ENCODE results near the gene ASB2.

ASB2 gene

DNA sequence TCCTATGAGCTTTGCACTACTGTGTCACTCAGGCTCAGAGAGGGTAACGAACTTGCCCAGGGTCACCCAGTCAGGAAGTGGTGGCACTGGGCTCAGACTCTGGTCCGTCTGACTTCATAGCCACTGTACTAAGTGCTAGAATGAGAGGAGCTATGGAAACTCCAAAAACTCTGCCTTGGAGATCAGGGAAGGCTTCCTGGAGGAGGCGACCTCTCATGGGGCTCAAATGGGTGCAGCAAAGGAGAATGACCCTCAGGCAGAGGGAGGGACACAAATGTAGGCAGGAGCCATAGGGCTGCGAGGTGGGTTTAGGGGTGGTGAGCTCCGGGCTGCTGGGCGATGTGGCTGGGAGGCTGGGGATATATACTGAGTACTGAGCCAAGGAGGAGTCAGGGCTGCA, 23.9 kb upstream of the ASB2 start:
- DNase-seq = no peak

DNA sequence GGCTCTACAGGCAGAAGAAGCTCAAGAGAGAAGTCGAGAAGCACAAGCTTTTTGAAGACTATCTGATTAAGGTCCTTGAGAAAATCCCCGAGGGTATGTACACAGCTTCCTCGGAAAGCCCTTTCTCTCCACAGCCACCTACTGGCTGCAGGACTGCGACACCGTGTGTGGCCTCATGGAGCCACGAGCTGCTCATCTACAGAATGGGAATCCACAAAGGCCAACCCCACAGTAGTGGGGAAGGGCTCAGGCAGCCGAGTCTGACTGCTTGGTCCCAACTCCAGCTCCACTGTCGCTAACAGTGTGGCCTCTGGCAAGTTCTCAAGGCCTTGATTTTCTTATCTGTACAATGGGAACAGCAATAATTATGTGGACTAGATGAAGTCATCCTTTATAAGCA, 23.2 kb upstream of the ASB2 start:
- DNase-seq = no peak

DNA sequence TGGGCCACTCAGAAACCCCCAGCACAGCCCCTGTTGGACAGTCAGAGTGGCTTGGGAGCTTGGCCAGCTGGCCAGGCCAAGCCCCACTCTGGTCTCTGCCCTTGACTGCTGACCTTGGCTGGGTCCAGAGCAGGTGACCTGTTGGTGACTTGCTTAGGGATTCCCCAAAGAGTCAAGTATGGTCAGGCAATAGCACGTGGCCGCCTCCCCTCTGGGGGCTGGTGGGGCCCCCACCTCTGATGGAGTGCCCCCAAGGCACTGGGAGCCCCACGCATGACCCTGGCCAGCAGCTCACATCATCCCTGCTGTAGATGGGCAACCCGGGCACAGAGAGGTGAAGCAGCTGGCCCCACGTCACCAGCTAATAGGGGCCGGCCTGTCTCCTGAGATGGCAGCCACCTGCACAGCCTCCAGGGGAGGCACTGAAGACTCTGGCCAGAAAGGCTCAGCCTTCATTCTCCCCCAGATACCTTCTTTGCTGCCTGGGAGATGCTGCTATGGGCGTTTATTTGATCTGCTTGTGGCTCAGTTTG, 22.6 kb upstream of the ASB2 start:
- no peak for DNase-seq

DNA sequence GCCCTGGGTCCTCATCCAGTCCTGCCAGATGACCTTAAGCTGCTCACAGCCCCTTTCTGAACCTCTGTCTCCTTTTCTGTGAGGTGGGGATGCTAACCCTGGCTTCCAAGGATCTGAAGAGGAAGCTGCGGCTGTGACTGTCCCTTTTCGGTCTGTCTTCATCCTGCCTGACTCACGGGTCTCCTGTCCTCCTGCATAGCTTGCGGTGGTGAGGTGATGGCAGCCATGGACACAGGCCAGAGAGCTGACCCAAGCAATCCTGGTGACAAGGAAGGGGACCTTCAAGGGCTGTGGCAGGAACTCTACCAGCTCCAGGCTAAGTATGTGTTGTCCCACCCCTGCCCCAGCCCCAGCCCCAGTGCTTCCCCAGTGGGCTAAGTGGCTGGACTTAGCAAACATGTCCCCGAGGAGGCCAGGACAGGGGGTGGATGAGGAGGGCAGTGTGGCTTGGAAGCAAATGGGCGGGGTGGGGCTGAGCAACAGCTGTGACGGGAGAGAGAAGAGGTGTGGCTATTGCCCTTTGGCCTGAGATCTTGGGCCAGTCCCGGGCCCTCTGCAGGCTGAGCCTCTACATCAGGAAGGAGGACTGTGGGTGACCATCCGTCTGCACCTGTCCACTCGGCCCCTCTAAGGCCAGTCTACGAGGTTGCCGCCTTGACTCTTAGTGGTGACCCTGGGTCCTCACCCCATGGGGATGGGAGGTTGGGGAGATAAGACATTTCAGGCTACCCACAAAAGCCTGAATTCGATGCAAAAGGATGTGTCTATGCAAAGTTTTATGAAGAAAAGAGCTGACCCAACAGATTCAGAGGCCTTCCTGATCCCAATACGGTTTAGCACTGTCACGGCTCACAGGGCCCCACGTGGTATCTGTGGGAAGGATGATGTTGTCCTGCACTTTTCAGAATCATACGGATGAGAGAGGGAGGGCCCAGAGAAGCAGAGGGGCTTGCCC, 21.8 kb upstream of the ASB2 start:
- no peak for DNase-seq

DNA sequence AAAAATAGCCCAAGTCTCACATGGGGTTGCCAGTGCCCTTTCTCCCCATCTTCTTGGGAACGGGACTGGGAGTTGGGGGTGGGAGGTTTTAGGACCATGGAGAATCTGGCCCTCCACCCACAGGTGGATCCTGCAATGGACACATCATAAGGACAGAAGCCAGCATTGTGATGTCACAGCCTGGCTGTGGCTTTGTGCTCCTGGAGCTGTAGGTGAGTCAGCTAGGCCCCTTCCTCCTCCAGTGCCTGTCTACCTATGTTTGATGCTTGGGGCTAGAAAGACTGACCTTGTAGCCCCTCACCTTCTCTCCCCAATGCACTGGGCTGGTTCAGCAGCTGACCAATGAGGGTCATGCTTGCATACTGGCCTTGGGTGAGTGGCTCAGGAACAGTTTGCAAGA, 20.7 kb upstream of the ASB2 start, which contains the start of gene CCDC197:
Gene CCDC197, plus strand, starts transcription at position 220 of the 400 bp plus-strand sequence. CDS start 831 bp downstream, outside the sequence.
- DNase-seq = no peak

DNA sequence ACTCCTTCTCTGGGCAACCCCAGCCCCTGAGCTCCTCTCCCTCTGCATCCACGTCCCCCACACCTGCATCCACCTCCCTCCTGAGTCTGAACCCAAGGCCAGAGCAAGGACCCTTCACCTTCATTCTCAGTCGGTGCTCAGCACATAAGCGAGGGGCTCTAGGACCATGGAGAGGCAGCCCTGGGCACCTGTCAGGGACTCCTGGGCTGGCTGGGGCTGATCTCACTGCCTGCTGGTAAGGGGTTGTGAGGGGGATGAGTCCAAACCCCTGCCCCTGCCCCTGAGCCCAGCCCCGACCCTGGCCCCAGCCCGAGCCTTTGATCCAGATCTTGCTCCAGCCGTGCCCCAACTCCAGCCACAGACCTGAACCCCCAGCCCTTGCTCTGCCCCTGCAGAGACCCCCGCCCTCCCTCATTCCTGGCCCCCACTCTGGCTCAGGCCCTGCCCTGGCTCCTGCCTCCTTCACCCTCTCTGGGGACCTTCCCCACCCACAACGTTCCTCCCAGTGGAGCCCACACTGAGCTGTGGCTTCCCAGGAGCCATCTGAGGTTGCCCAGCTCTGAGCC, 19.8 kb upstream of the ASB2 start:
- no peak for DNase-seq

DNA sequence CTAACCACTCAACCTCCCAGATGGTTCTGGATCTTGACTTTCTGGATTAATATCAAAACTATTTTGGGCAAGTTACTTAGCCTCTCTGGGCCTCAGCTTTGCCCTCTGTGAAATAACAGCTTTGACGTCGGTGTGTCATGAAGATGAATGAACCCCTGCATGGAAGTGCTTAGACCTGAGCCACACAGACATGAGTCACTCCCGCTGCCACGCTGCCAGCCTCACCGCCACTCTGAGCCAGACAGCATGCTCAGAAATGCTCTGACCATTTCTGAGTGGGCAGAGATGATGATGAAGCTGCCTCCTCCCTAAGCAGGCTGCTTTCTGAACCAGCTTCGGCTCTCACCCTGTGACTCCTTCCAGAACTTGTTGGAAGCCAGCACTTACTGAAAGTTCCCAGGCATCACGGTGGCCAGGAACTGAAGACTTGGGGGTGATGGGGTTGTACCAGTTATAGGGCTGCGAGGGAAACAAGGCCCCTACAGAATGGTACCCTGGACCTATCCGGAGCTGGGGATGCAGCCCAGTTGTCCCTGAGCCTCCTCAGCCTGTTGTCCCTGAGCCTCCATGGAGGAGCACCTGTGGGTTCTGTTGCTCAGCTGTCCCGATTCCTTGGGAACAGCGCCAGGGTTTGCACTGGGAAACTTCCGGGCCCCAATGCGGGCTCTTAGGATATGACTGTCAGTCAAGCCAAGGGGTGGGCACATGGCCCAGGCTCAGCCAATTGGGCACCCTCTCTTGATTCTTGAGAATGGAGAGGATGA, 18.7 kb upstream of the ASB2 start:
- DNase-seq = no peak

DNA sequence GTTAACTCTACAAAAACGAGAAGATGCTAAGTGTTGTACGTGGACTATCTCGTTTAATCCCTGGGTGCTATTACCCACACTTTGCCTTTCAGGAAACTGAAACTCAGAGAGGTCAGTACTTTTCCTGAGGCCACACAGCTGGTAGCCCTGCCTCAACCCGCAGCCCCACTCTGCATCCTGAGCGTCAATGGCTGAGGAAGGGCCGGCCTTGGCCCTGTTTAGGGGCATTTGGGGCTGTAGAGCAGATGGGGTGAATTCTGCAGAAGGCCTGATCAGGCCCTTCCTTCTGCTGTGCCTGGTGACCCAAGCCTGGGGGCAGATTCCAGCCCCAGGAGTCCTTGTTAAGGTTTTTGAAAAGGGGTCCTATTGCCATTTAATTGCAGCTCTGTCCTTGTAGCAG, 17.0 kb upstream of the ASB2 start:
- no peak for DNase-seq

DNA sequence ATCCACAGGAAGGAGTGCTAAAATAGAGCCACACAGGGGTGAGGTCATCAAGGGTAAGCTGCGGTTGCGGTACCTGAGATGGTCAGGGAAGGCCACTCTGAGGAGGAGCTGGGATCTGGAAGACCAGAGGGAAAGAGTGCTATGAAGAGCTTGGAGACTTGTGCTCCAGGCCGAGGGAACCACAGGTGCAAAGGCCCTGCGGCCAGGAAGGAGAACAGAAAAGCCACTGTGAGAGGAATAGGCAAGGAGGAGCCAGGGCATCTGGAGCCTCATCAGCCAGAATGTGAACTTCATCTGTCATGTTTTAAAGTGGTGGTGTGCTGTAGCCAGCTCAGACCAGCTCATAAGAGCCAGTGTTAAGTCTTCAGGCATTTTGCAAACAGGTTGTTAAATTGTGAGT, 15.3 kb upstream of the ASB2 start:
- no peak for DNase-seq

DNA sequence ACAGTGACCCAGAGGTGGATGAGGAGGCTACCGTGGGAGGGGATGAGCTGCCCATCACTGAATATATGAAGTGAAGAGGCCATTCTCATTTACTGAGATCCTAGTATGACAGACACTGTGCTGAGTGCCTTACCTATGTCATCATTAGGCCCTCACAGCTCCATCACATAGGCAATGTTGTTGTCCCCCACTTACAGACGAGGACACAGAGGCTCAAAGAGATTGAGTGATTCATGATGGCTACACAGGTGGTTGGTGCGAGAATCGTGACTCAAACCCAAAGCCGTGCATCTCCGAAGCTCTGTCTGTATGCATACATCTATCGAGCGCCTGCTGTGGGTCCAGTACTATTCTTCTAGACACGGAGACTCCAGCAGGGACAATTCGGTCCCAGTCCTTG, 14.8 kb upstream of the ASB2 start:
- no peak for DNase-seq

DNA sequence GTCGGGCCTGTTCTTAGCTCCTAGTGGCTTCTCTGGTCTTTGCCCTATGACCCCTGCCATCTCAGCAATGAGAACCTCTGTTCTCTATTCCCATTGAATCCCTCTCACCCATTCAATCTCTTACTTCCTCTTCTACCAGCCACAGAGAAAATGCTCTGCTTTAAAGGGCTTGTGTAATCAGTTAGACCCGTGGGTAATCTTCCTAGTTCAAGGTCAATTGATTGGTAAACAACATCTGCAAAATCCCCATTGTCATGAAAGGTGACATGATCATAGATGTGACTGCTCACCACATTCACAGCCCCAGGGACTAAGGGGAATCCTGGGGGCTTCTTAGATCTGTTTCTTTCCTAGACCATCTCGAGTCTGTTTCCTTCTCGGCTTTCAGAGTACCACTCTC, 13.6 kb upstream of the ASB2 start:
- DNase-seq = no peak

DNA sequence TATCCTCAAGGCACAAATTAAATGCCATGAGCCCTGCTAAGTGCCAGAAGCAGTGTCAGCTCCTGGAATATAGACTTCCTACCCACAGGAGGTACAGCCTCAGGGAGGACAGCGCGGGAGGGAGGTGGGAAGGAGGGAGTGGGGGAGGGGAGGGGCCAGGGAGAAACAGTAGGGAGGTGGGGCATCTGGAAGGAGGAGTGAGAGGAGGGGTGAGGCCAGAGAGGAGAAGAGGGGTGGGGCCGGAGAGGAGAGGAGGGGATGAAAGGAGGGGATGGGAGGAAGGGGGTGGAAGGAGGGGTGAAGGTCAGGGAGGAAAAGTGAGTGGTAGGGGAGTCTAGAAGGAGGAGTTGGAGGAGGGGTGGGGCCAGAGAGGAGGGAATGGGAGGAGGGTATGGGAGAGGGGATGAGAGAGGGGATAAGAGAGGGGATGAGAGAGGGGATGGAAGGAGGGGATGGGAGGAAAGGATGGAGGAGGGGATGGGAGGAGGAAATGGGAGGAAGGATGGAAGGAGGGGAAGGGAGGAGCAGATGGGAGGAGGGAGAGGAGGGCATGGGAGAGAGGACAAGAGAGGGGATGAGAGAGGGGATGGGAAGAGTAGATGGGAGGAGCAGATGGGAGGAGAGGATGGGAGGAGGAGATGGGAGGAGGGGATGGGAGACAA, 11.6 kb upstream of the ASB2 start:
- no peak for DNase-seq

DNA sequence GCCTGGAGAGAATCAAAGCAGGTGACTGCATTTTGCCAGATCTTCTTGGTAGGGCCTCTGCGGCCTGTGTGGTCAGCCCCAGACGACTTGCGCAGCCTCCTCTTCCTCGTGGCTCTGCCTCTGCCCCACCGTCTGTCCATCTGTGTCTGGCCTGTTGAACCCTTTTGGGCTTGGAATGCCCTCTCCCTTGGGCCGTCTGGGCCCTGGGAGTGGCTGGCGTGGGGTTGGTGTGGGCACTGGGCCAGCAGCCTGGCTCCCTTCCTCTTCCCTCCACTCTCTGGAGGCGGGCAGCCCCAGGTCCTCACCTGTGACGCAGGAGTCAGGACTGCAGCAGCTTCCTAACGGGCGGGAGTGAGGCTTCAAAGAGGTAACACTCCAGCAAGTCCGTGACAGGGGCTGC, 11.0 kb upstream of the ASB2 start:
- DNase-seq = no peak

DNA sequence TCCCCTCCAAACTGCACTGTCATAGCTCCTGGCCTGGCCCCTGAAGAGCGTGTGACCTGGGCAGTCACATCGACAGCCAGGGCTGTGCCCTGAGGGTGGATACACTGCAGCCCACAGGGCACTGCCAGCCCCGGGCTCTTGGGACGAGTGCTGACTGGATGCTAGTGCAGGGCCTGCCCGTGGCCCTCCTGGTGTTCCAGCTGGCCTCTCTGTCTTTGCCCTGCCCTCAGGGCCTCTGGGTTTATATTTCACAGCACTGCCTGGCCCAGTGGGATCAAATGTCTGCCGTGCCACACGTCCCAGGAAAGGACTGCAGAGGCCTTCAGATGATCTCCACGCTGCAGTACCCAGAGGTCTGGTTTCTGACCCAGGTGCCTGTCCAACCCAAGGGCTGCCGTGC, 10.6 kb upstream of the ASB2 start:
- DNase-seq = no peak

DNA sequence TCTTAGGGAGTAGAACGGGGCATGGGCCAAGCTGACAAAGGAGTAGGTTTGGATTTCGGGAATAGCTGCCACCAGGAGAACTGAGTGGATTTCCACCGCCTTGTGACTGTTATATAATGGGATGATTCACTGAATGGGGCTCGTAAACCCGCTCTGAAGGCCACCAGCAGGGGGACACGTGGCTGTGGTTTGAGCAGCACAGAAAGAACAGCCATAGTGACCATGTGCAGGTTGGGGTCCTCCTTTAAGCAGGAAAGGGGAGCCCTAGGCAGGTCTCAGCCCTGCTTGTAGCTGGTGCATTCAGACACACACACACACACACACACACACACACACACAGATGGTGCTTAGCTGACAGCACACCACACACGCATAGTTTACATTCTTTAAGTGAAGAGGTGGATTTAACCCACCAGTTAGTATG, 8.6 kb upstream of the ASB2 start:
- DNase-seq = no peak

DNA sequence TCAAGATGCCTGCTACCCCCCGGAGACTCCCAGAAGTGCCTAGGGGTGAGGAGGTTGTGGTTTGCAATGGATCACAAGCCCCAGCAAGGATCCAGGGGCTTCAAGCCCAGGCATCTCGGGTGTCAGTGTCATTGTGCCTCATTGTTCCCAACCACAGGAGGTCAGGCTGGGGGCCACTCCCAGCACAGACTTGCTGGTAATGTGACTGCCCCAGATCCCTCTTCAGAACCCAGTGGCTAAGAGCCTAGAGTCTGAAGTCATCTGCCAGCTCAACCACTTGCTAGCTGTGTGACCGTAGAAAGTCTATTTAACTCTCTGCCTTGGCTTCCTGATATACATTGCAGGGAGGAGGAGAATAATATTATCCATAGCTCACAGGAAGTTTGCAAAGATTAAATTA, 7.7 kb upstream of the ASB2 start:
- no peak for DNase-seq

DNA sequence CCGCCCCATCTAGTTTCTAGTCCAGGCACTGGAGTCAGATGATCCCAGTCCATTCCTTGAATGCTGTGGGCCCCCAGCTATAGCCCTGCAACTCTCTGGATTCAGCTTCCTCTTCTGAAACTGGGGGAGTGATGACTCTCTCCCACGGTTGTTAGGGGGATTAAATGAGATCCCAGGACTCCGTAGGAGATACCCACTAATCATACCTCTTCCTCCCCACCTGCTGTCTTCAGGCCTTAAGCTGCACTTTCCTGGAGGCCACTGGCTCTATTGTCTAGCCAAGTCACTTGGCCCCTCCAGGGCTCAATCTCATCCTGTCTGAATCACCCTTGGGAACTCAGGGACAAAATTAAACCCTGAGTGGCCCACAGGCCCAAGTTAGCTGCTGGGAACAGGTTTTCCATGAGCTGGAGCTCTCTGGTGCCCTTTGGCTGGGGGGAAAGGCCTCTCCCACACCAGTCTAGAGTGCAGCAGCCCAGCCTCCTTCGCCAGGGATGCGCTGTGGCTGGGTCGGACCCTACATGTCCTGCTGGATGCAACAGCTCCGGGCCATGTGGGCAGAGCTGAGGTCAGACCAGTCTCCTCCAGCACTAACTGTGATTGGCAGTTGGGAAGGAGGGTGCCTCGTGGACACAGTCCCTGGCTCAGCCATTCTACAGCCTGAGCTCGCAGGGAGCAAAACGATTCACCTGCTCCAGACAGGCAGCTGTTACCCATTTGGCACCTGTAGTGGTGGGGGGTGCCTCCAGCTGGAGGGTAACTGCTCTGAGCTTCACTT, 6.0 kb upstream of the ASB2 start:
- DNase-seq = no peak

DNA sequence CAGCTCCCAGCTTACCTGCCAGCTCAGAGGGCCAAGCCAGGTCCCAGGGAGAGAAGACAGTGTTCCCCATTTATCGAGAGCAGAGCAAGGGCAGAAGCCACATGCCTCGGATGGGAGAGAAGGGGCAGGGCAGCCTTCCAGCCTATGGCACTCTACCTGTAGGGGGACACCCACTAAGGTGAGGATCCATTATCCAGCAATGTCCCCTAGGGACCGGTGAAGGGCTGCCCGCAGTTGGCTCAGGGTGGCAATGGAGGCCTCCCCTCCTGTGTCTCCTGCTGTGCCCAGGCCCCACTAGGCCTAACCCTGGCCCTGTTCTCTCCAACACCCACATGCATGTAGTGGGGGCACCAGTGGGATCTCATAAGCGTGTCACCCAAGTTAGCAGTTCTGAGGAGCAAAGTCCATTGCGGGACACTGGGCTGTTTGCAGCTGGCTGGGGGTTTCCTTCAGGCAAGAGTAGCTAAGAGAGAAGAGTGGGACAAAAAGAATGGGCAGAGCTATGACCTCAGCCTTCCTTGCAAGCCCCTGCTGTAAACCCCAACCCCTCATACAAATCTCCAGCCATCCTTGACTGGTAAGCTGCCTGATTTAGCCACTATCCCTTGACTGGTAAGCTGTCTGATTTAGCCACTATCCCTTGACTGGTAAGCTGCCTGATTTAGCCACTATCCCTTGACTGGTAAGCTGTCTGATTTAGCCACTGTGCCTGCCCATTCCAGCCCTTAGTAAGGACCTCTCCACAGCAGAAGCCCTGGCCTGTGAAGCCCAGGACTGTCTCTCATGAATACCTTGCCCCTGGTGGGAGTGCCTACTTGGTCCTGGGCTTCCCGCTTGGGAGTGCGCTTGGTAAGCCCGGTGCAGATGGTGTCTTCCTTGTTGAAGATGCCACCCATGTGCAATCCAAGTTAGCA, 5.2 kb upstream of the ASB2 start:
- no peak for DNase-seq

DNA sequence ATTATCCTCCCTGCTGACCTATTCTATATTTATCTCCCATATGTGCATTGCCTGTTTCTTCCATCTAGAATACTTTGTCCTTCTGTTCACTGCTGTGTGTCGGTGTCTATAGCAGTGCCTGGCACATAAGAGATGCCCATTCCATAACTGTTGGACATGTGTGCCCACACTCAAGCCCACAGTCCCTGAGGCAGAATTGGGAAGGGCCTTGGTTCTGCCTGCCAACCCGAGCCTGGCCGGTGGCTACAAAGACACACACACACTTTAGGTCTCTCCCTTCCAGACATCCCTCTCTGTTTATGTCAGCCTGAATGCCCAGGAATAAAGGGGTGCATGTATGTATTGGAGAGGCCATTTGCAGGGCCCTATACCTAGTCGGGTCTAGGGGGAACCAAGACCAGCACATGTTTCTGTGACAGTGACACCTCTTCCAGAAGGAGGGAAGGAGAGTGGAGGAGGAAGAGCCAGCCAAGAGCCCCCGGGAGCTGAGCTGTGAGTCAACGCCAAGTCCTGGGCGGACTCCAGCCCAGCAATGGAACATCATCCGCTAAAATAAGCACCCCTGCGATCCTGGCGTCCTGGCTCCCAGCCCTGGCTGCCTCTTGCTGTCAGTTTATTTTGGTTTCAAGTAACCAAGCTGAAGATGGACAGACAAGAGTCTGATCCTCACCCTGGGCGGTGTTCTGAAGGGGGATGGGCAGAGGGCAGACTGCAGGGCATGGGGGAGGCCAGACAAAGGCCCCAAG, 4.3 kb upstream of the ASB2 start:
- DNase-seq = no peak

DNA sequence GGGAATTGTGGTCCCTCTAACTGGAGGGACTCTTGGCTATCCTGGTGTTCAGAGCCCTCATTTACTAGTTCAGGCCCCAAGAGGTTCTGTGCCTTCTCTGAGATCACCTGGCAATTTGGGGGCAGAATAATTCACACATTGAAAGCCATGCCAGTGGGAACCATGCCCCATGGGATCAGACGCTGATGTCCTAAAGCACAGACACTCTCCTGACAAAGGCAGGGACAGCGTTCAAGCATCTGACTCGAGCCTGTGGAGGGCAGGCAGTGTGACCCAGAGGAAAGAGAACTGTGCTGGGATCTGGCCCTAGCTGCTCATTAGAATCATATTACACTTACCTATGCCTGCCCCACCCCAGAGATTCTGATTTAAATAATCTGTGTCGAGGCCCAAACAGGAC, 2.4 kb upstream of the ASB2 start:
- no peak for DNase-seq

Data from NCI-H1930 (cell line).